NCI-H2227 (cell line): Measurements from ENCODE around the gene MASP1.

ENCODE experiments used
- DNase-seq: peaks from one replicate; lab custom pipeline; 2025; ENCODE audit not compliant: unreplicated experiment; lab: John Stamatoyannopoulos, UW

Gene MASP1, protein sequence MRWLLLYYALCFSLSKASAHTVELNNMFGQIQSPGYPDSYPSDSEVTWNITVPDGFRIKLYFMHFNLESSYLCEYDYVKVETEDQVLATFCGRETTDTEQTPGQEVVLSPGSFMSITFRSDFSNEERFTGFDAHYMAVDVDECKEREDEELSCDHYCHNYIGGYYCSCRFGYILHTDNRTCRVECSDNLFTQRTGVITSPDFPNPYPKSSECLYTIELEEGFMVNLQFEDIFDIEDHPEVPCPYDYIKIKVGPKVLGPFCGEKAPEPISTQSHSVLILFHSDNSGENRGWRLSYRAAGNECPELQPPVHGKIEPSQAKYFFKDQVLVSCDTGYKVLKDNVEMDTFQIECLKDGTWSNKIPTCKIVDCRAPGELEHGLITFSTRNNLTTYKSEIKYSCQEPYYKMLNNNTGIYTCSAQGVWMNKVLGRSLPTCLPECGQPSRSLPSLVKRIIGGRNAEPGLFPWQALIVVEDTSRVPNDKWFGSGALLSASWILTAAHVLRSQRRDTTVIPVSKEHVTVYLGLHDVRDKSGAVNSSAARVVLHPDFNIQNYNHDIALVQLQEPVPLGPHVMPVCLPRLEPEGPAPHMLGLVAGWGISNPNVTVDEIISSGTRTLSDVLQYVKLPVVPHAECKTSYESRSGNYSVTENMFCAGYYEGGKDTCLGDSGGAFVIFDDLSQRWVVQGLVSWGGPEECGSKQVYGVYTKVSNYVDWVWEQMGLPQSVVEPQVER

DNA sequence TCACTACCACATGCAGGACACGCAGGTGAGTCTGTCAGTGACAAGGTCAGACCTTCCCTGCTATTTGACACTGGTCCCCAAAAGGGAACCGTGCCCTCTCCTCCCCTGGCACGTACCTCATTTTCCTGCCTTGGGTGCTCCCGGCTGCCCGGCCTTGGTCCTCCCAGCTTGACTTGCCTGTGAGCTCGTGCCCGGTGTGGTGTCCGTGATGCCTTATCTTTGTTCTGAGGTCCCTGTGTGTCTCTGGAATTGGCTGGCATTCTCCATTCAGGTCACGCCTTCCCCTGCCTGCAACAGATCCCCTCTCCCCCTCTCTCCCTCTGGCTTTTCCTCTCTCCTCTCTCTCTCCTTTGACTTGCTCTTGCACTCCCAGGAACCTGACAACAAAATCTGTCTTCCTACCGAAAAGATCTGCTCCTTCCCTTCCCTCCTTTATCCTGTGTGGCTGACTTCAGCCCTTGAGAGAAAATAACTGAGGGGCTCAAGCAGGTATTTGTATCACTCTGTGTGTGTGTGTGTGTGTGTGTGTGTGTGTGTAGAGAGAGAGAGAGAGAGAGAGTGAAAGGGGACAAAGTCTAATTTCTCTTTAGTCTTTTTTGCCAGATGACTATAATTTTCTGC lies at the start of gene MASP1:
Gene MASP1 (minus strand): TSS at position 226 of the 621 bp plus-strand sequence. CDS start 105 bp downstream, at position 121.
- DNase-seq: no peak

DNA sequence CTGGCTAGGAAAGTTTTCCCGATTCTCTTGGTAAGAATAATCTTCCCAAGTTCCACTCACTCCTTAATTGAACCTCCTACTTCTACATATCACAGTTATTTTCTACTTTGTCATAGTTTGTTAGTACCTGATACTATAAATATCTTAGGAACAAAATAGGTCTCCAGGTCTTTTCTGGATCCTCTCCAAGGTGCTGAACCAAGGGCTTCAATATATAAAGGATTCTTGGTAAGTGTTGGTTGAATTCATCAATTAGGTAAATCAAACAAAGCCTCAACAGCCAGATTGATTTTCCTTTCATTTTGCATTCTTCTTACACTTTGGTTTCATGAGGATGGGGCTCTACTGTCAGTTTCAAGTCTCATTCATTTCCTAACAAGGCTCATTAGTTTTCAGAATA lies 49.0 kb upstream of the MASP1 start:
- no peak for DNase-seq

DNA sequence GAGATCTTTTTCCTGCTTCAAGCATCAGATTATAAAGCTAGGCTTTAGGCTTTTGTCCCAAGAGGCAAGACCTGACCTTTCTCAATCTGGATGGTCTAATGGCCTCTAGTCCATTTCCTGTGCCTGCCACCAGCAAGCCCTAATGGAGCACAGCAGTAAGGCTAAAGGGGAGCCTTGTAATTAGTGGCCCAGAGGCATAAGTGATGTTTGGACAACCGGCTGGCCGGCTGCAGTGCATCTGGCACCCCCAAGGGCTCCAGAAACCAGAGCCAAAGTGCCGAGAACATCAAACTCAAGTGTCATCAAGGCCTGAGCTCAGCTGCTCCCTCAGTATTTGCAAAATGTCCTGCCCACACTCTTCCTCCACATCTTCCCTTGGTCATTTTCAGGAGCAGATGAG lies 44.8 kb upstream of the MASP1 start:
- no peak for DNase-seq

DNA sequence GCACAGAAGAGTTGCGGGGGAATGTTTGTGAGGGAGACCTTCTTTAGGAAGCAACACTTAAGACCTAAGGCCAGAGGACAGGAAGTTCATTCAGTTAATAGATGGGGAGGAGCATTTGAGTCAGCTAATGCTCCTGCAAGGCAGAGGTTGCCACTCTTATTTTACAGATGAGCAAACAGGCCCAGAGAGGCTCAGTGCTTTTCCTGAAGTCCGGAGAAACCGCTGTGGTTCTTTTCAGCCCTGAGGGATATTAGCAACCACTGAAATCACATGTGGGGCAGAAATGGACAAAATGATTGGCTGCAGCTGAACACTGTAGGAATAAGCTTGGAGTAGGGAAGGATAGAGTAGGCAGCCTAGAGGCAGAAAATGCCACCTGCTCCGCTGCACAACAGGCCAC lies 43.4 kb upstream of the MASP1 start:
- no peak for DNase-seq

DNA sequence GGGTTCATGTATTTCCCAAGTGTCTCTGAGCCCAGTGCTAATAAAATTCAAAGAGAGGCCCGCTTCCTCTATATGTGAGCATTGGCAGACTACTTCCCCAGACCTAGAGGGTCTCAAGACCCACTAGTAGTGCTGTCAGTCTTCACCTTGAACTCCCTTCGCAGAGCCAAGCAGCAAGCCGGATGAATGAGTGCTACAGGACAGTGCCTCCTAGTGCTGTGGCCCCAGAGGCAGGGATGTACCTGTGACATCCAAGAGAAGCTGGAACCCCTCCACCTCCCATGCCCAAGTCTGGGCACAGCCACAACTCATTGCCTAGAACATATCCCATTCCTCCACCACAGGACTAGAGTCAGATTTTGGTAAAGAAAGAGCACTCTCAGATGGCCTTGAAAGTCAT lies 37.2 kb upstream of the MASP1 start:
- no peak for DNase-seq

DNA sequence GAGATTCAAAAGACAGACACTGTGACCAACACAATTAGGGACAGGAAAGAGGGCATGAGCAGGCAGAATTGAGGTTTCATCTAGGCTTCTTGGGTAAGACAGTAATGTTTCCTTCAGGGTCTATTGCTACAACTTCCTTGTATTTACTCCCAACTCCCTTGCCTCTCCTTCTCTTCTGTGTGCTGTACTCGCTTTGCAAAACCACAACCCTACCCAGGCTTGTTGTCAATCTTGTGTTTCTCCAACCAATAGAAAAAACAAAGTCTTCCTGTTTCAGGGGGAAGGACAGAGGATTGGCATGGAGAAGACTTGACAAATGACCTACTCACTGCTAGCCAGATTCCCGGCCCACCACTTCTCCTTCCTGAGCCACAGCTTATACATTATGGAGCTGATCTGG lies 36.3 kb upstream of the MASP1 start:
- DNase-seq: no peak

DNA sequence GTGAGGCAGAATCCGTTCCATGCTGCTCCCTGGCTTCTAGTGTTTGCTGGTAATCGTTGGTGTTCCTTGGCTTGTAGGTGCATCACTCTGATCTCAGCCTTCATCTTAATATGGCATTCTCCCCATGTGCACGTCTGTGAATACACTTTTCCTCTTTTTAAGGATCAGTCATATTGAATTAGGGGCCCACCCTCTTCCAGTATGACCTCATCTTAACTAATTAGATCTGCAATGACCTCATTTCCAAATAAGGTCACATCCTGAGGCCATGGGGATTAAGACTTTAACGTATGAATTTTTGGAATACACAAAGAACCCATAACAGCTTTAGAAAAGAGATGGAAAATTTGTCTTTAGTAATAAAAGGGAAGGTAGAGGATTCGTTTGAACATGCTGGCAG lies 34.1 kb upstream of the MASP1 start:
- DNase-seq: no peak

DNA sequence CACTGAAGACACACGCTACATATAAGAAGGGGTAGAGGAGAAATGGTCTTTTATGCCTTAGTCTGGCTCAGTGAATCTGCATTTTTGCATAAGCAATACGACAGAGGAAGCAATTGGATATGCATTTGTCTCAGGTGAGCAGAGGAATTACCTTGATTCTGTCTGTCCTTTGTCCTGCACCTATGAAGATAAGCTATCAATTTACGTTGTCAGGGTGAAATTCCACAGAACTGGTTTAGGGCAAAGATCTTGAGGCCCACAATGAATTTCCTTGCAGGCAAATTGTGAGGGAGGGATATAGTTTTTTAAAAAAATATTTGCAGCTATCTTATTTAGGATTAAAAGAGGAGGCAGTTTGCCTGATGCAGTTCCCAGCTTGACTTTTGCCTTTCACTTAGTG lies 31.6 kb upstream of the MASP1 start:
- DNase-seq: no peak

DNA sequence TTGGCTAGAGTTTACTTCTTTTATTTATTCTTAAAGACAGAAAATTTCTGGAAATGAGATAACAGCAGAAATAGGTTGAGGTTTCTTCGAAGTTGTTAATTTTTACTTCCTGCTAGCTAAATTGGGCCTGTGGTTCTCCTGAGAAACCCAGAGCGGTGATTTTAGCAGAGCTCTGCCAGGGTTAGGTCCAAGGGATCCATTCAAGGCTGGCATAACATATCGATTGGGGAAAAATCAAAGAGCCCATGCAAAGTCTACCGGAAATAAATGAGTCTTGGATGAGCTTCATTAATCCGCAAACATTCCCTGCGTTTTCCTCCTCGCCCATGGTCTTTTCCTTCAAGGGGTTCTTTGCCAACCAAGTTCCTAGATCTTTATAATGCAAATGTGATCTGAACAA lies 30.8 kb upstream of the MASP1 start:
- DNase-seq: no peak

DNA sequence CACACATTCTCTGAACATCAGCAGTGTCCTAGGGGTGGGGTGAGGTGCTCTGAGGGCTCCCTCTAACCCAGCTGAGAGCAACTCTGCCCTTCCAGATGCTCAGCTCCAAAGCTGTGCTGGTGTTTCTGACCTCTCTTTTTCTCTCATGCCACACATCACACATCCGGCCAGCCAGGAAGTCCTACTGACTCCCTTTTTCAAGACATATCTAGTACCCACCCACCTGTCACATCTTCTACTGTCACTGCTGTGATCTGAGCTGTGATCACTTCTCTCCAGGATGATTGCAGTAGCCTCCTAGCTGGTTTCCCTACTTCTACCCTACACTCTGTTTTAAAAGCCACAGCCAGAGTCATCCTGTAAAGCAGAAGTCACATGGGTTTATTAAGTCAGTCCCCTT lies 30.2 kb upstream of the MASP1 start:
- no peak for DNase-seq

DNA sequence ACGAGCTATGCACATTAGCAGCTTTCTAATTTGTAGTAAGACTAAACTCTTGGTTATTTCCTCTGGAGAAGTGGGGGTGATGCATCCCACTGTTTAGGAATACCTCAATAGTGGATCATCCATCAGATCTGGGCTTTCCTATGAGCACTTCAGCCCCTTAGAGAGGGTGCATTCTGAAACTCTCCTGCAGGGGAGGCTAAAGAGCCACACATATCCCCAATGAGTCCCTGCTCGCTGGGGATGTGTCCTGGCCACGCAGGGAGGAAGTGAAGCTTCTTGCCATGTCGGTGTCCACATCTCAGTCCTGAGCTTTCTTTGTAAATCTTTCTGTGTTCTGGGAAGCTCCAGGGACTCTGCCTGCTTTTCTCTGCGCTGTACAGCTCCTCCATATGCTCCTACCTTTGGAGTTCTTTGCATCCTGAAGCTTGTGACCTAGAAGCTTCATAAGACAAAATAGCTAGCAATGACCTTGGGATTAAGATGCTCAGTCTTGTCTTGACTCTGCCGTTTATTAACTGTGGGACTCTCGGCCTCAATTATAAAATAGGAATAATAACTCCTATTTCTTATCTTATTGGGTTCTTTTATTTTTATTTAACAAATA lies 28.3 kb upstream of the MASP1 start:
- peak; percentile 44 for DNase-seq

DNA sequence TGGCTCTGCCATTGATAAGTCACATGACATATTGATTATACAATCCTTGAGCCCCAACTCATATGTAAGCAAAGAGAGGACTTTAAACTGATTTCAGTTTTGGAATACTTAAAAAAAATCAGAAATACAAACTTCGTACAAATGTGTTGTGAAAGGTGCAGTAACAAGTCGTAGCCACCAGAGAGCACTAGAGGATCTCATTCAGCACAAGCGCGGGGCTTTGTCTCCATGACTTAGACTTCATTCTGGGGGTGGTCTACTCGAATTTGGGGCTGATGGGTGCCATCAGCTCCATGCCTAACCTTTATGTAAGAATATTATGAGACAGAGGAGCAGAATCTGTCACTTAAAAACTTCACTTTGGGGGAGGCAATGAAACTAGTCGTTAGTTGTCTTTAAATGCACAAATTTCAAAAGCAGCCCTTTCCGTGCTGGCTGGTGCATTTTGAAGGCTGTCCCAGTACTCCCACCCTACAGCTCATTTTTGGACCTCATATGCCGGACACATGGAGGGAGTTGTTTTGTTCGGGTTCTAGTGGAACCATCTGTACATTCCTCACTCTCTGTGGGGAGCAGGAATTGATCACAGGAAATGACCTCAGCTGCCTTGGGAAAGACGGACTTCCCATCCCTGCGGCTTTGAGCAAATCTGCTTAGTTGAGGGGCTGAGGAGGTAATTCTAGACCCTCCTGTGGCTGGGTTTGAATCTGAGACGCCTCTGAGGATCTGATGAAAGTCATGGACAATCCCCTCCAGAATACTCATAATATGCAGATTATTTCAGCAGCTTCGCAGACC lies 27.5 kb upstream of the MASP1 start:
- DNase-seq: peak; percentile 73

DNA sequence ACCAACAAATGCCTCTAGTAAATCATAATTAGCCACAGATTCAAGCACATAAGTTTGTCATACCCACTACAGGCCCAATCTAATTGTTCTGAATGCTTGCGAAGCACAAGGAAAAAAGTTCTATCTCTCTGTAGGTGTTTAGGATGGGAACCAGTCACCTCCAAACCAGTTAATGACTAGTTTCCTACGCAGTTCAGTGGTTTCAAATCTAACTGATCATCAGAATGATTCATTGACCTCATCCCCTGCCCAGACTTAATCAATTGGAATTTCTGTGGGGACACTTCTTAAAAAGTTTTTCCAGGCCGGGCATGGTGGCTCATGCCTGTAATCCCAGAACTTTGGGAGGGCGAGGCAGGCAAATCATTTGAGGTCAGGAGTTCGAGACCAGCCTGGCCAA lies 24.3 kb upstream of the MASP1 start:
- DNase-seq: no peak

DNA sequence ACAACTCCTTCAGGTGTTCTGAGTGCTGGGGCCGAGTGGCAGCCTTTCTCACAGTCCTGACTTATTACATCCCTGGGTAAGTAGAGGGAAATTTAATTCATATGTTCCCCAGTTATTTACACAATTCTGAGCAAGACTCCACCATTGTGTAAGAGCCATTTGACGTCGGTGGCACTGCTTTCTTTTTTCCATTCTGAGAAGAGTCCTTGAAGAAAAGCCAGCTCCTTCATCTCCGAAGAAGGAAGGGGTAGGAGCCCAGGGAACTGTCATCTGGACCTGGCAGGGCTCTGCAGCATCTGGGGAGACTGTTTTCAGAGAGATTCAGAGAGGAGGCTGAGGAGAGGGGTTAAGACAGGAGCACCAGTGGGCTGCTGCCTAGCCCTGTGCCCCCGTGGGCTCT lies 22.6 kb upstream of the MASP1 start:
- no peak for DNase-seq

DNA sequence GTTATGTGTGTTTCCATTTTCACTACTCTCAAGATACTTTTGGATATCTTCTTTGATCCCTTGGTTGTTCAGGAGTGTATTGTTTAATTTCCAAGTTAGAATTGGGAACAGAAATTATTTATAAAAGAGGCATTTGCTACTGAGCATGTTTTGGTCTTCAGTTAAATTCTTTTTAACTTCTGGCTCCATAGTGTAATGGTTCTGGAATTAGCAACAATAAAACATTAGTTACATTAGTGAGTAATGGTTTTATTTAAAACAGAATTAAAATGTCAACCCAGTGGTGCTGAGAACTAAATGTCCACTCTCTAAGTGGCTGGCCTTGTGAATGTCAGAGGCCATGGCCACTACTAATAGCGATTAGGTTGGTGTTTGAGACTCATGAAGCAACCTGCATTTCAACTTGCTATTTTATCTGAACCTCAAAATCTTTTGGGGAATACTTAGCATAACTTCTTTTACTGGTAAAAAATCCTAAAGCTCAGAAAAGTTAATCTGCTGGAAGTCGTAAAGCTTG lies 19.5 kb upstream of the MASP1 start:
- DNase-seq: no peak

DNA sequence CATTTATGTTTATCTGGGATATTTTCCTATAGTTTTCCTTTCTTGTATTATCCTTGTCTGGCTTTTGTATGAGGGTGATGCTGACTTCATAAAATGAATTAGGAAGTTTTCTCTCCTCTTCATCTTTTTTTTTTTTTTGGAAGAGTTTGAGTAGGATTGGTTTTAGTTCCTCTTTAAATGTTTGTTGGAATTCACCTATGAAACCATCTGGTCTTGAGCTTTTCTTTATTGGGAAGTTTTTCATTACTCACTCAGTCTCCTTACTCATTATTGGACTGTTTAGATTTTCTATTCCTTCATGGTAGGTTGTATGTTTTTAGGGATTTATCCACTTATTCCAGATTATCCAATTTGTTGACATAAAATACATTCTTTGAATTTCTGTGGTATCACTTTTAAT lies 18.7 kb upstream of the MASP1 start:
- DNase-seq: no peak

DNA sequence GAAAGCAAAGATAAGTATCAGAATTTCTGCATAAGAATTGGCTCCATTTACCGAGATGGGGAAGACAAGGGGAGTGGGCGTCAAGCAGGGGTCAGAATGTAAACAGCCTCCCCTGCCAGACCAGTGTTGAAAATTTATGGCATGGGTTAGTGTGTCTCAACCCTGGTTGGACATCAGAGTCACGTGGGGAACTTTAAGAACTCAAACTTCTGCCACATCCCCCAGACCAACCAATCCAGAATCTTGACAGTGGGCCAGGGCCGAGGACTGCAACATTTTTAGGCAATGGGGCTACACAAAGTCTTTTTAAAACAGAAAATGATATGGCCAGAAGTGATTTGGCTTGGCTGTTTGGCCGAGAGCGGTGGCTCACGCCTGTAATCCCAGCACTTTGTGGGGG lies 14.3 kb upstream of the MASP1 start:
- DNase-seq: no peak

DNA sequence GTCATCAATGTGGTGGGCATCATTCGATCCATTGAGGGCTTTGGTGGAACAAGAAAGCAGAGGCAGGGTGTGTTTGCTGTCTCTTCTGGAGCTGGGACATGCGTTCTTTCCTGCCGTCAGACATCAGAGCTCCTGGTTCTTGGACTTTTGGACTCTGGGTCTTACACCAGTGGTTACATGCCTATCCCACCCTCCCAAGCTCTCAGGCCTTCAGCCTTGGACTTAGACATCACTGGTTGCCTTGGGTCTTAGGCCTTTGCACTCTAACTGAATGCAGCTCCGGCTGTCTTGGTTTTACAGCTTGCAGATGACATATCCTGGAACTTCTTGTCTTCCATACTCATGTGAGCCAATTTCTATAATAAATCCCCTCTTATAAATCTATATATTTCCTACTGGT lies 8.1 kb upstream of the MASP1 start:
- DNase-seq: no peak

DNA sequence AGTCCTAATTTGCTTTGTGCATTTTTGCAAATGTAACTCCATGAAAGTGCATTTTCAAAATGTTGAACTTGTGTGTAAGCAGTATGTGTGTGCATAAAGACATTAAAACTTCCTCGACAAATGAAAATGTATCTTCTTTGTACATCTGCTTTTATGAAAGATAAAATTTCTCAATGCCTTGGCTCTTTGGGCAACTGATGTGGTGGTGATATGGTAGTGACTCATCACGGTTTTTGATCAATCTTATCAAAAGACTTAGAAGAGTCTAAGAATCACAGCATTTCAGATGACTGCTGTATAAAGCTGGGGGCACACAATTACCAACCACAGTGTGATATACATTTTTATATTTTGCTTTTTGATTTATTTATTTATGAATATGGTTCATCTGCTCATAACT lies 5.4 kb upstream of the MASP1 start:
- no peak for DNase-seq

DNA sequence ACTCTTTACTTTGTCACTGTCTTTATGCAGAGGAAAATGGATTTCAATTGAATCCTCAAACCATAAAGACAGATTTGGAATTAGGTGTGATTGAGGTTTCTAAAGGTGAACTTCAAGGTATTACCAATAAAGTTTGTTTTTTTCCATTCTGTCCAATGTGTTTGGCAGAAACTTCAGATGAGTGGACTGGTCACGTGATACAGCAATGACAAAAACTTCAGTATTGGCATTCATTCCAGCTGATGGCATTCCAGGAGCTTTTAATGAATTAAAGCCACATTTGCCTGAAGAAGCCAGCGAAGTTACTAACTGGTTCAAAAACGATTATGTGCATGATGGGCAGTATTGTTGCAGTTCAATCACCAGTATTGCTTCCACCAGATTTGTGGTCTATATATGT lies 4.5 kb upstream of the MASP1 start:
- DNase-seq: no peak
